A549 (cell line): ENCODE results near the gene GNAO1. TPM values are rescaled to one million over a fixed set of nuclear protein-coding genes. Genes with fewer than 3 reads are reported as not detected.

Experiments
- ATAC-seq, 2 experiments: fragments of 200-7000 bp in 1 of 2; fragments of >200 bp in 1 of 2; cut with Nextera tagmentation in 1 of 2; cut with Tn5 transposase in 1 of 2; 3 replicates each; pipeline versions ENCODE4 v1.8.0 to v1.9.1; 2018 to 2020; ENCODE audit warnings: mild to moderate bottlenecking in 1 of 2, moderate library complexity in 1 of 2
- CTCF ChIA-PET: fragments of 300-600 bp; sonication (Branson Sonifier 250); formaldehyde crosslinking; extraction: SDS; loops from one replicate; lab custom pipeline; 2021; ENCODE audit warnings: antibody characterized with exemption, inconsistent platforms; lab: Yijun Ruan, JAX
- POLR2A ChIA-PET: fragments of 350-600 bp; formaldehyde crosslinking; extraction: SDS; loops from one replicate; lab custom pipeline; 2021; ENCODE audit warnings: antibody characterized with exemption, inconsistent platforms; lab: Yijun Ruan, JAX
- DNase-seq, 2 experiments: peaks; one replicate each; pipeline versions ENCODE4 v3.0.0 to v3.0.0-alpha.2; 2011 to 2016; ENCODE audit warnings: low read depth in 1 of 2, low spot score in 1 of 2
- FAIRE-seq: peaks from 2 replicates; lab custom pipeline; 2011; peaks lifted over from hg19 to GRCh38; lab: Jason Lieb, UNC
- H3K27ac ChIP-seq, 2 experiments: fragments of >200 bp; sonication (Bioruptor Twin); formaldehyde crosslinking; 3 replicates each; pipeline ENCODE4 v1.5.1; 2016 to 2017
- H3K4me1 ChIP-seq: fragments of >200 bp; sonication (Bioruptor Twin); formaldehyde crosslinking; 3 replicates; pipeline ENCODE4 v1.6.1; 2016
- H3K4me2 ChIP-seq: fragments of >200 bp; sonication (Bioruptor Twin); formaldehyde crosslinking; 3 replicates; pipeline ENCODE4 v1.6.1; 2016
- H3K4me3 ChIP-seq: fragments of >200 bp; sonication (Bioruptor Twin); formaldehyde crosslinking; 3 replicates; pipeline ENCODE4 v1.5.1; 2016
- H3K9me3 ChIP-seq: fragments of >200 bp; sonication (Bioruptor Twin); formaldehyde crosslinking; 3 replicates; pipeline ENCODE4 v1.6.1; 2016
- BHLHE40 ChIP-seq: IDR thresholded peaks from 2 replicates; pipeline ENCODE4 v1.6.1; 2012; ENCODE audit warnings: low read depth, low read length, inconsistent platforms
- CHD2 ChIP-seq: fragments of 150-350 bp; IDR thresholded peaks from 2 replicates; pipeline ENCODE4 v1.6.1; 2014; ENCODE audit warnings: low read length; ENCODE audit not compliant: partially characterized antibody
- CHD4 ChIP-seq: fragments of 200-600 bp; sonication (generic); IDR thresholded peaks from 2 replicates; pipeline ENCODE4 v1.6.1; 2016; ENCODE audit warnings: antibody characterized with exemption, mild to moderate bottlenecking, borderline replicate concordance
- E2F6 ChIP-seq: IDR thresholded peaks from 2 replicates; pipeline ENCODE4 v1.6.1; 2012; ENCODE audit warnings: low read depth, borderline replicate concordance
- HDAC2 ChIP-seq: fragments of 200-600 bp; sonication (generic); IDR thresholded peaks from 2 replicates; pipeline ENCODE4 v1.6.1; 2016
- HOXA7 ChIP-seq: fragments of 250-450 bp; sonication (Bioruptor Pico); IDR thresholded peaks from 2 replicates; pipeline ENCODE4 v1.5.0; 2020; ENCODE audit warnings: mild to moderate bottlenecking, moderate library complexity
- JUN ChIP-seq, 2 experiments: fragments of >200 bp; sonication (Bioruptor Twin); formaldehyde crosslinking; IDR thresholded peaks; 2 replicates in 1 of 2; 3 replicates in 1 of 2; pipeline ENCODE4 v1.6.1; 2016 to 2017
- KDM5A ChIP-seq: fragments of 200-600 bp; sonication (generic); IDR thresholded peaks from 2 replicates; pipeline ENCODE4 v1.6.1; 2016; ENCODE audit warnings: antibody characterized with exemption, mild to moderate bottlenecking
- POLR2A ChIP-seq: IDR thresholded peaks from 2 replicates; pipeline ENCODE4 v1.6.1; 2012; ENCODE audit warnings: mild to moderate bottlenecking, low read length
- RARB ChIP-seq: fragments of 250-450 bp; sonication (Bioruptor Pico); IDR thresholded peaks from 2 replicates; pipeline ENCODE4 v1.8.0; 2021; ENCODE audit warnings: mild to moderate bottlenecking, moderate library complexity
- USF2 ChIP-seq: fragments of 450-650 bp; IDR thresholded peaks from 2 replicates; pipeline ENCODE4 v1.6.1; 2014; ENCODE audit warnings: antibody characterized with exemption
- ZFP36 ChIP-seq: fragments of 450-650 bp; IDR thresholded peaks from 2 replicates; pipeline ENCODE4 v1.6.1; 2014; ENCODE audit warnings: borderline replicate concordance; ENCODE audit not compliant: partially characterized antibody
- WGBS: methylation state at CpG from one replicate; pipeline ENCODE4 v1.1.6; 2017; ENCODE audit errors: missing lambda C conversion rate; 5-methylcytosine and 5-hydroxymethylcytosine counted together
- polyA plus RNA-seq, 4 experiments: library from polyadenylated mRNA; depleted of rRNA in 3 of 4; stranded (reverse); fragments of >200 nt; fragmentation: RNase III in 1 of 4; extraction: RNeasy Plus Mini Kit Qiagen cat#74134 plus additional on column Dnase treatment in 1 of 4; gene quantifications; 2 replicates in 3 of 4; 3 replicates in 1 of 4; pipeline ENCODE4 v1.2.3, GENCODE V29; 2011 to 2017

Gene GNAO1
- polyA plus RNA-seq, 2 of the 4 experiments (the other 2 are of a cell fraction) = 0.22 to 0.23 TPM

GRCh38 chr16:56341656-56342399, 150.5 kb downstream of the GNAO1 start:
- no peak for FAIRE-seq
- POLR2A ChIA-PET = no interaction called here
- no peak overlapping the region for H3K4me2 ChIP-seq
- peaks cover 10% of the 10 kb centered on the region; the same call in 1 of the 3 replicates for H3K4me1 ChIP-seq
- CTCF ChIA-PET = interaction anchor here (0.7 to 2.5 kb wide), 7 partner anchors 9 to 398 kb away, joined by 3 to 15 read pairs (median 5); no protein-coding TSS in a partner anchor
- ATAC-seq = no peak; a peak in 2 of 6 replicates
- 0 out of 6 replicates have a peak overlapping the region, but pooled peaks of 1 of the 2 experiments have one; percentile 3 for H3K27ac ChIP-seq
- WGBS = 49% methylated on average over 8 of the region's 9 CpGs
- no peak overlapping the region for H3K4me3 ChIP-seq
- no peak for DNase-seq
- H3K9me3 ChIP-seq = no peaks in the 10 kb centered on the region
- TF ChIP-seq E2F6 (no peak), CHD4 (no peak), ZFP36 (no peak), JUN (IDR thresholded peaks at IDR 0.05) (no peak), POLR2A (no peak)

GRCh38 chr16:56343661-56344517, 152.6 kb downstream of the GNAO1 start:
- peak in 1 of 2 experiments; percentile 33 for DNase-seq
- Histone ChIP-seq H3K4me2 (0 out of 3 replicates have a peak overlapping the region, but pooled peaks have one; percentile 25), H3K4me1 (peaks cover 10% of the 10 kb centered on the region; the same call in 1 of the 3 replicates)

DNA sequence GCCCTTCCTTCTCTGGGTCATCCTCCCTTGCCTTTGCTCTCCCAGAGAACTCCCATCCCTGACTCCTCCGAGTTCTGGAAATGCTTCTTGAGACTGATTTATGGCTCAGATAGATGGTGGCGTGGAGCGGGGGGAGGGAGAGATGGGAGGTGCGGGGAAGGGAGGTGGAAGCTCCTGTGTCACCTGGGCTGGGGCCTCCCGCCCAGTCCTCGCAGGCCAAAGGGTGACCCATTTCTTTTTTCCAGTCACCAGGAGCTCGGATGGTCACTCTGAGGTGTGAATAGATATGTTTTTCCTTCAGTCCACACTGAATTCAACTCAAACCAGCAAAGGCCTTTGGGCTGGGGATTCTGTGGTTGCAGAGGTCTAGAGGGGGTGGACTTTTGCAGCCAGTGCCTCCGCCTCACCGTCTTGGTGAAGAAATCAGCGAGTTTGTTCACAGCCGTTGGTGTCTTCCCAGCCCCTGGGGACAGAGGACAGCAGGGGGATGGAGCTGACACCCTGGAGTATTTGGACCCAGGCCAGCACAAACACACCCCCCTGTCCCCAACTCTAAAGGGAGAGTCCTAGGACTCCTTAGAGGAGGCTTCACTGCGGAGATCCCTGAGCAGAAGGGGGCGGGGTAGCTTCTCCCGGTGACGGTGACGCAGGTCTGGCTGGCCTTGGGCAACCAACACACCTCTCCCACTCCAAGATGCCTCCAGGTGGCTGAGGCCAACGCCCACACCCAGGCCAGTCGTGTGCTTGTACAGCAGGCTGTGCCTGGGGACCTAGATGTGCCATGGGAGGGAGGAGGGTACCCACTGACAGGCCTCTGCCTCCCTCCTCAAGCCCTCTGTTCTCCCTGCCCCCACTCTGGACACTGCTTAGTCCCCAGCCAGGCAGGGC, 153.5 kb downstream of the GNAO1 start:
- POLR2A ChIA-PET = interaction anchor here (1.2 kb wide), 1 partner anchor 11 kb away, joined by 3 read pairs; no protein-coding TSS in a partner anchor
- H3K27ac ChIP-seq = no peak overlapping the region; a peak in 1 of 6 replicates
- TF ChIP-seq CHD2 = no peak
- TF ChIP-seq, all 56 proteins: peak for 0
- 79% methylated on average over 17 of the region's 18 CpGs for whole genome bisulfite sequencing
- 0 out of 3 replicates have a peak overlapping the region, but pooled peaks have one; percentile 25 for H3K4me2 ChIP-seq
- no peak for DNase-seq
- H3K4me3 ChIP-seq = no peak overlapping the region
- H3K4me1 ChIP-seq = peaks cover 10% of the 10 kb centered on the region; the same call in 1 of the 3 replicates
- no peak for FAIRE-seq
- ATAC-seq = no peak
- CTCF ChIA-PET = interaction anchor here (0.6 to 5.0 kb wide), 6 partner anchors 11 to 523 kb away, joined by 3 to 39 read pairs (median 3); no protein-coding TSS in a partner anchor
- no peaks in the 10 kb centered on the region for H3K9me3 ChIP-seq

More at GRCh38 chr16:56343661-56344517, 152.6 kb downstream of the GNAO1 start:
- POLR2A ChIA-PET = interaction anchor here (1.2 kb wide), 1 partner anchor 12 kb away, joined by 3 read pairs; no protein-coding TSS in a partner anchor
- H3K9me3 ChIP-seq = no peaks in the 10 kb centered on the region
- no peak overlapping the region; a peak in 1 of 6 replicates for H3K27ac ChIP-seq
- H3K4me3 ChIP-seq = no peak overlapping the region
- WGBS = 76% methylated on average over 19 of the region's 27 CpGs
- no peak for FAIRE-seq
- ATAC-seq = no peak
- TF ChIP-seq HOXA7 (no peak), RARB (CRISPR knock-in tag) (no peak), HDAC2 (no peak), BHLHE40 (no peak), USF2 (no peak), KDM5A (no peak)
- CTCF ChIA-PET = interaction anchor here (1.3 to 5.0 kb wide), 3 partner anchors 12 to 25 kb away, joined by 3 to 39 read pairs (median 4); no protein-coding TSS in a partner anchor
